HEK293 (cell line): Measurements from ENCODE around the gene LITAFD.
A peak's percentile ranks its signal among the peaks of the same experiment; 100 is the strongest.

Source experiments
- CTCF ChIA-PET: fragments of 350-600 bp; formaldehyde crosslinking; extraction: SDS; loops from one replicate; lab custom pipeline; 2021; ENCODE audit warnings: antibody characterized with exemption; lab: Yijun Ruan, JAX
- POLR2A ChIA-PET: fragments of 300-600 bp; formaldehyde crosslinking; extraction: SDS; loops from one replicate; lab custom pipeline; 2020; ENCODE audit warnings: antibody characterized with exemption, inconsistent platforms; lab: Yijun Ruan, JAX
- H3K27ac ChIP-seq: fragments of 200-500 bp; sonication (Bioruptor generic); 2 replicates; pipeline ENCODE4 v1.5.1; 2014; ENCODE audit warnings: low read depth, low read length, control low read depth, inconsistent platforms; ENCODE audit errors: extremely low read depth
- H3K36me3 ChIP-seq, 2 experiments: fragments of 200-500 bp in 1 of 2; sonication (Bioruptor generic) in 1 of 2; 1 replicate in 1 of 2; 2 replicates in 1 of 2; pipeline ENCODE4 v1.5.1; 2014 to 2017; ENCODE audit warnings: inconsistent platforms in 2 of 2, low read length in 2 of 2; ENCODE audit not compliant: control insufficient read depth in 2 of 2, insufficient read depth in 1 of 2
- H3K4me1 ChIP-seq: fragments of 200-500 bp; sonication (Bioruptor generic); 2 replicates; pipeline ENCODE4 v1.5.1; 2014; ENCODE audit warnings: mild to moderate bottlenecking, low read length, inconsistent platforms; ENCODE audit not compliant: control insufficient read depth, insufficient read depth
- H3K4me3 ChIP-seq: 2 replicates; pipeline ENCODE4 v1.5.1; 2011; ENCODE audit warnings: low read depth, mild to moderate bottlenecking, control low read depth, low read length, moderate library complexity
- H3K9me3 ChIP-seq: fragments of 200-500 bp; sonication (Bioruptor generic); 2 replicates; pipeline ENCODE4 v1.5.1; 2014; ENCODE audit warnings: low read depth, low read length, inconsistent platforms; ENCODE audit not compliant: control insufficient read depth, insufficient read depth
- CTCF ChIP-seq: fragments of 450-650 bp; formaldehyde crosslinking; IDR thresholded peaks from 2 replicates; pipeline ENCODE4 v1.5.1; 2016; ENCODE audit warnings: missing biosample characterization, missing genetic modification characterization
- EGR2 ChIP-seq: fragments of 450-650 bp; formaldehyde crosslinking; IDR thresholded peaks from 2 replicates; pipeline ENCODE4 v1.5.1; 2016; ENCODE audit warnings: low read depth, missing biosample characterization, missing genetic modification characterization
- GLIS1 ChIP-seq: fragments of 450-650 bp; formaldehyde crosslinking; IDR thresholded peaks from 2 replicates; pipeline ENCODE4 v1.5.1; 2016; ENCODE audit warnings: missing biosample characterization, missing genetic modification characterization
- GLIS2 ChIP-seq: fragments of 450-650 bp; formaldehyde crosslinking; IDR thresholded peaks from 2 replicates; pipeline ENCODE4 v1.5.1; 2016; ENCODE audit warnings: missing biosample characterization, missing genetic modification characterization
- PRDM2 ChIP-seq: fragments of 450-650 bp; formaldehyde crosslinking; IDR thresholded peaks from 2 replicates; pipeline ENCODE4 v1.5.1; 2016; ENCODE audit warnings: missing biosample characterization, missing genetic modification characterization, borderline replicate concordance
- RBAK ChIP-seq: fragments of 450-650 bp; formaldehyde crosslinking; IDR thresholded peaks from 2 replicates; pipeline ENCODE4 v1.5.1; 2016; ENCODE audit warnings: missing biosample characterization, missing genetic modification characterization
- REPIN1 ChIP-seq: fragments of 450-650 bp; formaldehyde crosslinking; IDR thresholded peaks from 2 replicates; pipeline ENCODE4 v1.5.1; 2017; ENCODE audit warnings: missing biosample characterization, missing genetic modification characterization, low read depth
- REST ChIP-seq: fragments of 450-650 bp; formaldehyde crosslinking; IDR thresholded peaks from 2 replicates; pipeline ENCODE4 v1.5.1; 2016; ENCODE audit warnings: missing biosample characterization, missing genetic modification characterization
- SCRT2 ChIP-seq: fragments of 450-650 bp; formaldehyde crosslinking; IDR thresholded peaks from 2 replicates; pipeline ENCODE4 v1.5.1; 2016; ENCODE audit warnings: missing biosample characterization, missing genetic modification characterization
- ZFHX2 ChIP-seq: fragments of 450-650 bp; formaldehyde crosslinking; conservative IDR thresholded peaks from 2 replicates; pipeline ENCODE4 v1.5.1; 2016; ENCODE audit warnings: missing biosample characterization, missing genetic modification characterization
- ZIC2 ChIP-seq: fragments of 450-650 bp; formaldehyde crosslinking; IDR thresholded peaks from 2 replicates; pipeline ENCODE4 v1.5.1; 2016; ENCODE audit warnings: missing biosample characterization, missing genetic modification characterization
- ZNF140 ChIP-seq: fragments of 450-650 bp; formaldehyde crosslinking; IDR thresholded peaks from 2 replicates; pipeline ENCODE4 v1.5.1; 2016; ENCODE audit warnings: missing biosample characterization, missing genetic modification characterization
- ZNF341 ChIP-seq: fragments of 450-650 bp; formaldehyde crosslinking; IDR thresholded peaks from 2 replicates; pipeline ENCODE4; 2016; ENCODE audit warnings: low read depth, missing biosample characterization, missing genetic modification characterization
- ZNF350 ChIP-seq: fragments of 450-650 bp; formaldehyde crosslinking; IDR thresholded peaks from 2 replicates; pipeline ENCODE4 v1.5.0; 2017; ENCODE audit warnings: missing biosample characterization, mild to moderate bottlenecking, missing genetic modification characterization
- ZNF404 ChIP-seq: fragments of 450-650 bp; formaldehyde crosslinking; IDR thresholded peaks from 2 replicates; pipeline ENCODE4 v1.5.1; 2017; ENCODE audit warnings: missing biosample characterization, missing genetic modification characterization
- ZNF518A ChIP-seq: fragments of 450-650 bp; formaldehyde crosslinking; conservative IDR thresholded peaks from 2 replicates; pipeline ENCODE4 v1.5.1; 2016; ENCODE audit warnings: low read depth, missing biosample characterization, missing genetic modification characterization
- ZNF555 ChIP-seq: fragments of 450-650 bp; formaldehyde crosslinking; conservative IDR thresholded peaks from 2 replicates; pipeline ENCODE4 v1.5.1; 2017; ENCODE audit warnings: missing biosample characterization, mild to moderate bottlenecking, missing genetic modification characterization, inconsistent platforms
- ZNF561 ChIP-seq: fragments of 450-650 bp; IDR thresholded peaks from 2 replicates; pipeline ENCODE4 v1.5.1; 2018; ENCODE audit warnings: missing biosample characterization, missing genetic modification characterization, borderline replicate concordance
- ZNF600 ChIP-seq: fragments of 450-650 bp; formaldehyde crosslinking; IDR thresholded peaks from 2 replicates; pipeline ENCODE4 v1.5.1; 2016; ENCODE audit warnings: missing biosample characterization, missing genetic modification characterization
- ZNF626 ChIP-seq: fragments of 450-650 bp; sonication (Bioruptor Pico); formaldehyde crosslinking; IDR thresholded peaks from 2 replicates; pipeline ENCODE4 v1.5.1; 2018; ENCODE audit warnings: missing biosample characterization, missing genetic modification characterization, inconsistent platforms

Gene LITAFD

GRCh38 chr16:8885674-8886592 lies 3.8 kb downstream of the LITAFD start:
- Histone ChIP-seq H3K4me1 (no peaks in the 10 kb centered on the region), H3K4me3 (no peak overlapping the region), H3K27ac (no peak overlapping the region), H3K9me3 (no peaks in the 10 kb centered on the region), H3K36me3 (peaks cover under 1 to 34% of the 10 kb centered on the region in 2 experiments; a peak in 2 of 3 replicates)
- CTCF ChIA-PET = interaction anchor here (0.5 to 1.6 kb wide), 5 partner anchors 12 to 319 kb away, joined by 3 to 6 read pairs (median 4); no protein-coding TSS in a partner anchor
- POLR2A ChIA-PET = interaction anchor here (1.0 kb wide), 1 partner anchor 17 kb away, joined by 3 read pairs; the partner anchor contains the start of gene CARHSP1
- no peak for TF ChIP-seq ZNF561 (tag by site-specific recombination)
- TF ChIP-seq REPIN1 = no peak
- TF ChIP-seq ZNF518A (tag by site-specific recombination) = no peak
- peak; percentile 50; the same call in 1 of the 2 replicates for TF ChIP-seq ZFHX2 (tag by site-specific recombination)
- TF ChIP-seq REST (tag by site-specific recombination) = no peak
- peak; percentile 90 for TF ChIP-seq GLIS1 (tag by site-specific recombination)
- no peak for TF ChIP-seq ZNF350 (tag by site-specific recombination)
- peak; percentile 56 for TF ChIP-seq GLIS2 (tag by site-specific recombination)
- TF ChIP-seq EGR2 (tag by site-specific recombination) = peak; percentile 51; the same call in 1 of the 2 replicates
- no peak for TF ChIP-seq RBAK (tag by site-specific recombination)
- no peak for TF ChIP-seq ZNF404 (tag by site-specific recombination)
- TF ChIP-seq ZNF626 (tag by site-specific recombination) = no peak
- peak; percentile 73 for TF ChIP-seq ZIC2 (tag by site-specific recombination)
- peak; percentile 43 for TF ChIP-seq SCRT2 (tag by site-specific recombination)
- TF ChIP-seq ZNF341 (tag by site-specific recombination) = 0 out of 2 replicates have a peak, but pooled peaks have one; percentile 15
- peak; percentile 31; the same call in 1 of the 2 replicates for TF ChIP-seq CTCF (tag by site-specific recombination)
- no peak for TF ChIP-seq ZNF600
- no peak for TF ChIP-seq PRDM2
- no peak for TF ChIP-seq ZNF140 (tag by site-specific recombination)
- no peak for TF ChIP-seq ZNF555 (tag by site-specific recombination)
